Activated CD8-positive, alpha-beta memory T cell treated with anti-CD3 and anti-CD28 coated beads for 36 hours (primary cell): ENCODE data around the gene KHDRBS2. TPM values are rescaled to one million over a fixed set of nuclear protein-coding genes. Genes with fewer than 3 reads are reported as not detected.
"Not testable (repeated sequence)": the region's sequence is repeated elsewhere in the genome, so short reads cannot be mapped to it uniquely, and the experiment has no call there.

Source experiments
- CTCF ChIA-PET: fragments of 350-600 bp; sonication (Branson Sonifier 250); formaldehyde crosslinking; loops from one replicate; lab custom pipeline; 2021; ENCODE audit warnings: antibody characterized with exemption; lab: Charles Lee
- POLR2A ChIA-PET: fragments of 350-600 bp; sonication (Branson Sonifier 250); formaldehyde crosslinking; loops from one replicate; lab custom pipeline; 2021; ENCODE audit warnings: antibody characterized with exemption; lab: Charles Lee
- total RNA-seq, 2 experiments: library from RNA; stranded (reverse); gene quantifications; one replicate each; pipeline ENCODE4 v1.2.3, GENCODE V29; 2021

KHDRBS2 gene
- total RNA-seq, 2 experiments from 2014 or later: not detected

DNA sequence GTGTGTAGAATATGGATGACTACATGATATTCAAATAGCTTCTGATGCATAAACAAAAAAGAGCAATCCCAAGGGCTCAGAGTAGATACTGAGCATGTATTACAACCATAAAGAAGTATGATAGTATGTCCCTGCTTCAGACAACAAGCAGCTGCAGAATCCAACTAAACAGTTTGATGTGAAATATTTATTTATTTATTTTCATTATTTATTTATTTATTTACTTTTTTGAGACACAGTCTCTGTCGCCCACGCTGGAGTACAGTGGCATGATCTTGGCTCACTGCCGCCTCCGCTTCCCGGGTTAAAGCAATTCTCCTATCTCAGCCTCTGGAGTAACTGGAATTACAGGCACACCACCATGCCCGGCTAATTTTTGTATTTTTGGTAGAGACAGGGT, 384.3 kb downstream of the KHDRBS2 start:
- POLR2A ChIA-PET: no interaction called here
- CTCF ChIA-PET: no interaction called here

- POLR2A ChIA-PET: no interaction called here
- CTCF ChIA-PET: no interaction called here
Measured at GRCh38 chr6:61894536-61894935, 391.5 kb downstream of the KHDRBS2 start.

- ChIA-PET POLR2A (no interaction called here), CTCF (no interaction called here)
Measured at GRCh38 chr6:61887423-61887822, 398.6 kb downstream of the KHDRBS2 start.

- ChIA-PET CTCF (no interaction called here), POLR2A (no interaction called here)
Measured at GRCh38 chr6:61886608-61887259, 399.3 kb downstream of the KHDRBS2 start.

GRCh38 chr6:61869632-61870400, 416.2 kb downstream of the KHDRBS2 start:
- ChIA-PET POLR2A (no interaction called here), CTCF (no interaction called here)

DNA sequence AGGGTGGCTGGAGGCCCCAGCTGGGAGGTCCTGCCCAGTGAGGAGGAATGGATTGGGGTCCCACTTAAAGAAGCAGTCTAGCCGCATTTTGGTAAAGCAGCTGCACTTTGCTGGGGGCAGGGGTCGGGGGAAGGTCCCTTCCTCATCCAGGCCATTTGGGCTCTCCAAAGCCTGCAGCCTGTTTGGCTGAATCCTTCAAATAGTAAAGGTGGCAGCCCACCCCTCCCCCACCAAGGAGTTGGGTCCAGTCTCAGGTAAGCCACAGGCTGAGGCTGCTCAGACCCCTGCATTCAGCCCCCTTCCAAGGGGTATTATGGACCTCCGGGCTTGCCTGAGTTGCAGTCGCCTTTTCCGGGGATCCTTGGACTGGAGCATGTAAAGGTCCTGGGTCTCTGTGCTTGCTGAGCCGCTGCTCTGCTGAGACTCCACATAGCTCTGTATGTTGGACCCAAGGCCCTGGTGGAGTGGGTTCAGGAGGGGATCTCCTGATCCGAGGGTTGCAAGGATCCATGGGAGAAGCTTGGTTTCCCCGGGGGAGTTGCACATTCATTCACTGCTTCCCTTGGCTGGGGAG, 417.4 kb downstream of the KHDRBS2 start:
- ChIA-PET POLR2A (no interaction called here), CTCF (no interaction called here)

DNA sequence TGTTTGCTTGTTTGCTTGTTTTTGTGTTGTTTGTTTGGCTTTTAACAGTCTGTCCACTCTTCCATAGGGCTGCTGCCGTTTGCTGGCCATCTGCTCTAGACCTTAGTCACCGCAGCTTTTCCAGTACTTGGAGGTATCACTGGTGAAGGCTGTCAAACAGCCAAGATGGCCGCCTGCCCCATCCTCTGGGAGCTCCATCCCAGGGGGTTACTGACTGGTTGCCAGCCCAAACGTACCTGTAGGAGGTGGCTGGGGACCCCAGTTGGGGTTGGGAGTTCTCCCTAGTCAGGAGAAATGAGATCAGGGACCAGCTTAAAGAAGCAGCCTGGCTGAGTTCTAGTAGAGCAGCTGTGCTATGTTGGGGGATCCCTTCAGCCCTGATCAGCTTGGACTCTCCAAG, 418.4 kb downstream of the KHDRBS2 start:
- POLR2A ChIA-PET: no interaction called here
- CTCF ChIA-PET: no interaction called here

DNA sequence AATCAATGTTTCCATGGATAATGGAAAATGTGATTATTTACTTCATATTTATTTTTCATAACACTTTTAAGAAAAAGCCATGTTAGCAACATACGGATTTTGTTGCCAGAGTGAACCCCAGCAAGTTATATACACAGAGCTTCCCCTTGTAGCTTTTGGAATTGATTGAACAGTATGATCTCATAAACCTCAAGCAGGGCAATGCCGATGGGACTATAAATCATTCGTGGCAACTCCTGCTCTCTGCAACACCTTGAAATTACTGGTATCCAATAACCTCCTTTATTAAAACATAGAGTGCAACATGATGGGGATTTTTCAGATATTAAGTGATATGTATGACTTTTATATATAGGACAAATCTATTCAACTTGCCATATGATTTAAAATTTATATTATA, 428.5 kb downstream of the KHDRBS2 start:
- CTCF ChIA-PET: no interaction called here
- POLR2A ChIA-PET: no interaction called here

GRCh38 chr6:61841958-61842357, 444.1 kb downstream of the KHDRBS2 start:
- CTCF ChIA-PET: no interaction called here

DNA sequence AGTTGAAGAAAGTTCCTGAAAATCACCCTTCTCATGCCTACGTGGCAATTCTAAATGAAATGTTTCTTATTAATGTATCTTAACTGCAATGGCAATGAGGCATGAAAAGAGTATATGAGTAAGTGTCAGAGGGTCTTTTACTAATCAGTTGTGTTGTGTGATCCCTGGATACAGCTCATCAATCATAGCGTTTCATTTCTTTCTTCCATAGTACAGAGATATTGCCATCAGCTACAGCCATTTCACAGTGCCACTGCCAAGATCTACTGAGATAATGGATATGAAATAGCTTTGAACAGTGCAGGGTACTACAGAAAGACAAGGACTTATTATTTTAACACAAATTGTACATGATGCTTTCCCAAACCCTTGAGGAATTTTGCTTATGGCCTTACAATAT, 450.8 kb downstream of the KHDRBS2 start:
- CTCF ChIA-PET: no interaction called here
- POLR2A ChIA-PET: no interaction called here

More at GRCh38 chr6:61841958-61842357, 444.1 kb downstream of the KHDRBS2 start:
- POLR2A ChIA-PET: no interaction called here

GRCh38 chr6:61833176-61833755, 452.8 kb downstream of the KHDRBS2 start:
- CTCF ChIA-PET: no interaction called here
- POLR2A ChIA-PET: no interaction called here

DNA sequence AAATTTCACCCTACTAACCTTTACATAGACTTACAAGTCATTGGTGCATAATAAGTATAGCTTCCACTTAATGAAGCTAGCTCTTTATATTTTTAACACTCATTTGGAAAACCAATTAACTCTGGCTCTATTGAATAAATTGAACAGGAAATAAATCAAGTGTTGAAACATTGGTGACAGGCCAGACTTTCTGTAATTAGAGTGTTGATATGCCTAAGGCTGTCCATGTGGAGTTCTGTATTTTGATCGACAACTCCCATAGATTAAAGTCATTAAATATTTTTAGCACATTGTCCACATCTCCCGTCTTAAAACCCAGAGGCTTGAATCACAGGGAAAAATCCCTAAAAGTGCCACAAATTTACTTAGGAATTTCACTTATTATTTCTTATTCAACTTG, 468.3 kb downstream of the KHDRBS2 start:
- ChIA-PET POLR2A (no interaction called here), CTCF (no interaction called here)

- CTCF ChIA-PET: no interaction called here
- POLR2A ChIA-PET: no interaction called here
Measured at GRCh38 chr6:61810047-61810446, 476.0 kb downstream of the KHDRBS2 start.

DNA sequence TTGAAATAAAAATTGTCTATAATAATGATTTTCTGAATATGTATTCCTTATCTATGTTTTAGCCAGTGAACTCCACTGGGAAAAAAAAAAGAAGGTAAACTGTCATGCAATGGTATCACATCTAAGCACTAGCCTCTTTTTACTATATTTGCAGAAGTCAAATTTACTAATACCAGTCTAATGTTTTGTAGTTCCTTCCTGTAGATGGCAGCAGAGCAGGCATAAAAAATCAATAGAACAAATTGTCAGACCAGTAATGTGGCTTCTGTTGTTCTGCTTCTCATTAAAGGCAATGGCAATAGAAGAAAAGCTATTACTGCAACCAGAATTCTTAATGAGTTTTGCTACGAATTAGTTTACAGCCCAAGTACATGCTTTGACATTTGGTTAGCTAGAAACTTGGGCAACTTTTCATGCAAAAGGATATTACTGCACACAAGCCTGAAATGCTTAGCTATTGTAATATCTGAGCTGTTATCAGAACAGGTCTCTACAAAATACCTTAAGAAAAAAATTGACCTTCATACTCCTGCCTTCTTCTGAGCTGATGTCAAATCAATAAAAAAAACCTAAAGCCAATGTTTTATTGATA, 476.9 kb downstream of the KHDRBS2 start:
- POLR2A ChIA-PET: no interaction called here
- CTCF ChIA-PET: no interaction called here

DNA sequence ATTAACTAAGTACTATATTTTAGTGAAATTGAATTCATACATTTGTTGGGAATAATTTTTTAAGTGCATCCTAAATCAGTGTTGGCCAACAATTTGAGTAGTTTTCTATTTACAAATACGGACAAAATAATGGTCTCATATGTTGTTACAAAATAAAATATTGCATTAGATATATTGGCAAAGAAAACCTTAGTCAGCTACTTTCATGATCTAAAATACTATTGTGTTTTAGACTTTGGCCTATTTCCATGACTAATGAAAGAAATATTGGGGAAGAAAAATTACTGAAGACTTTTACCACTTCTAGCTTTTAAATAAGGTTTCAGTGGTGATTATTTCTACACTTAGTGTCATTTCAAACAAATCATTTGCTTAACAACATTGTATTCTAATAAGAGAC, 498.0 kb downstream of the KHDRBS2 start:
- ChIA-PET POLR2A (no interaction called here), CTCF (no interaction called here)

- CTCF ChIA-PET: not testable (repeated sequence)
Measured at GRCh38 chr6:61769446-61769845, 516.6 kb downstream of the KHDRBS2 start.

DNA sequence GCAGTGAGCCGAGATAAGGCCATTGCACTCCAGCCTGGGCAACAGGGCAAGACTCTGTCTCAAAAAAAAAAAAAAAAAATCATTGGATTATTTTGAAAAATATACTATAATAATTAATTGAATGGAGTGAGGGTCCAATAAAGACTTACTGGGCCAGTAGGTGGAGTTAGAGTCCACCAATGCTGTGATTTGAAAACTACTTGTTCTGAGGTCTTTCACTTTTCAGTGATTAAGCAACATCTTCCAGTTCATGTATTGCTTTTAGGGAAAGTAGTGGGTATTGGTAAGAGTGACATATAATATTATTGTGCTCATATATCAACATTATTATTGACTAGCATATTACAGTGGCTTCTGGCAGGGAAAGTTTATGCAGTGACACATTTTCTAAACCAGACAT, 530.3 kb downstream of the KHDRBS2 start:
- CTCF ChIA-PET: no interaction called here

More at GRCh38 chr6:61769446-61769845, 516.6 kb downstream of the KHDRBS2 start:
- POLR2A ChIA-PET: not testable (repeated sequence)

GRCh38 chr6:61751986-61752385, 534.0 kb downstream of the KHDRBS2 start:
- ChIA-PET POLR2A (no interaction called here), CTCF (interaction anchor here (0.7 kb wide), 1 partner anchor 9 kb away, joined by 3 read pairs; no protein-coding TSS in a partner anchor)

More for the DNA sequence above, 530.3 kb downstream of the KHDRBS2 start:
- POLR2A ChIA-PET: no interaction called here

- CTCF ChIA-PET: no interaction called here
- POLR2A ChIA-PET: no interaction called here
Measured at GRCh38 chr6:61745994-61746393, 540.0 kb downstream of the KHDRBS2 start.

DNA sequence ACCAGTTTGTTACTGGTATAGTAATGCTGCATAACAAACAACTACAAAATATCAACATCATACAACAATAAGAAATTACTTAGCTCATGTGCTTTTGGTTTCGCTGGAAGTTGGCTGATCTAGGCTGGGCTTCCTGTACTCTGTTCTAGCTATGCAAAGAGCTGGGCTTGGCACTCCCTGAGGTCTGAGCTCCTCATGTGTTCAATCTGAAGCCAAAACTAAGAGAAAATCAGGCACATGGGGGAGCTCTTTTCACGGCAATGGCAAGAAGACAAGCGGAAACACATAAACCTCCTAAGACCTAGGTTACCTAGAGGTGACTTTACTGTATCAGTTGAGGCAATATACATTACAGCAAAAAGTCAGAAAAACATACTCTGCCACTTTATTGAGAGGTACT, 574.2 kb downstream of the KHDRBS2 start:
- POLR2A ChIA-PET: no interaction called here
- CTCF ChIA-PET: no interaction called here
